ENCODE results near the gene PLA2G5.

GRCh38 chr1:20124456-20125057, 54.6 kb downstream of the PLA2G5 start:
- TF ChIP-seq FOXM1 (IDR thresholded peaks at IDR 0.05; ENCODE audit: borderline replicate concordance) (no peak), ELF4 (IDR thresholded peaks at IDR 0.05) (no peak), SUZ12 (IDR thresholded peaks at IDR 0.05) (no peak), SP1 (IDR thresholded peaks at IDR 0.05) (no peak)
